ENCODE measurements around the gene PTGR3. TPM values are rescaled to one million over a fixed set of nuclear protein-coding genes. Genes with fewer than 3 reads are reported as not detected.

PTGR3 gene
- total and polyA plus RNA-seq, 2 donors (not counting 1 experiment from before 2014, with no cell fraction given): 27.5 to 30.2 TPM

- TF ChIP-seq EZH2 (IDR thresholded peaks at IDR 0.05; ENCODE audit: borderline replicate concordance, insufficient read depth, low read depth, low read length, poor library complexity, severe bottlenecking): no peak
- no peak for TF ChIP-seq CTCF (IDR thresholded peaks at IDR 0.05)
- no peak overlapping the region for H2AFZ ChIP-seq (ENCODE audit: insufficient read depth, low read depth, low read length, poor library complexity, severe bottlenecking)
- H3K4me3 ChIP-seq (ENCODE audit: control extremely low read depth in 1 of 5, extremely low read depth in 1 of 5, insufficient read depth in 1 of 5, low read depth in 2 of 5, low read length in 4 of 5): no peak overlapping the region
- no peak overlapping the region for H3K27ac Mint-ChIP-seq
- DNase-seq (no peak), ATAC-seq (ENCODE audit: low read depth) (no peak)
- no peaks in the 10 kb centered on the region for H3K9me3 Mint-ChIP-seq (ENCODE audit: insufficient read depth)
- peaks cover 7 to 13% of the 10 kb centered on the region in 2 donors for H3K4me1 ChIP-seq (ENCODE audit: control insufficient read depth in 2 of 2, insufficient read depth in 2 of 2, low read length in 2 of 2)
- H3K4me2 ChIP-seq (replicated peaks; ENCODE audit: low read depth, low read length, poor library complexity, severe bottlenecking): no peak overlapping the region
- CTCF ChIA-PET: no interaction called here
- H3K79me2 ChIP-seq (ENCODE audit: control insufficient read depth, insufficient read depth, low read length): no peaks in the 10 kb centered on the region
- peaks cover 16% of the 10 kb centered on the region for H3K4me1 Mint-ChIP-seq
- peaks cover 0 to 7% (median 0%) of the 10 kb centered on the region in 3 donors for H3K9me3 ChIP-seq (ENCODE audit: control extremely low read depth in 1 of 3, control insufficient read depth in 2 of 3, insufficient read depth in 1 of 3, low read length in 2 of 3)
- H3K9ac ChIP-seq (ENCODE audit: low read length): no peak overlapping the region
- POLR2A ChIA-PET: no interaction called here
- no peaks in the 10 kb centered on the region for H3K36me3 ChIP-seq (replicated peaks in 1 of 2; ENCODE audit: control extremely low read depth in 1 of 2, control insufficient read depth in 1 of 2, extremely low read depth in 1 of 2, insufficient read depth in 2 of 2, low read length in 1 of 2)
- peaks cover 0 to 4% (median 0%) of the 10 kb centered on the region in 4 experiments for H3K27me3 ChIP-seq (replicated peaks in 1 of 4; ENCODE audit: control extremely low read depth in 1 of 4, control insufficient read depth in 3 of 4, insufficient read depth in 4 of 4, low read length in 3 of 4)
- no peaks in the 10 kb centered on the region for H4K20me1 ChIP-seq (ENCODE audit: control insufficient read depth, insufficient read depth, low read length, poor library complexity, severe bottlenecking)
- H3K27me3 Mint-ChIP-seq: peaks cover 7% of the 10 kb centered on the region
- H3K4me3 Mint-ChIP-seq: no peak overlapping the region
- 96% methylated on average over 29 of the region's 34 CpGs for WGBS (ENCODE audit: insufficient coverage)
- intact Hi-C loops (cut with micrococcal nuclease): no loop called here
- no peak overlapping the region for H3K27ac ChIP-seq (ENCODE audit: low read length in 2 of 2)
Observed at GRCh38 chr18:75170022-75170789, 38.7 kb downstream of the PTGR3 start.

GRCh38 chr18:75169411-75169810, 39.5 kb downstream of the PTGR3 start:
- Mint-ChIP-seq H3K4me1 (peaks cover 16% of the 10 kb centered on the region), H3K27me3 (peaks cover 7% of the 10 kb centered on the region), H3K4me3 (no peak overlapping the region), H3K9me3 (ENCODE audit: insufficient read depth) (no peaks in the 10 kb centered on the region), H3K27ac (no peak overlapping the region)
- Histone ChIP-seq H3K27me3 (replicated peaks in 1 of 4; ENCODE audit: control extremely low read depth in 1 of 4, control insufficient read depth in 3 of 4, insufficient read depth in 4 of 4, low read length in 3 of 4) (peaks cover 0 to 4% (median 0%) of the 10 kb centered on the region in 4 experiments), H3K27ac (ENCODE audit: low read length in 2 of 2) (no peak overlapping the region), H3K4me1 (ENCODE audit: control insufficient read depth in 2 of 2, insufficient read depth in 2 of 2, low read length in 2 of 2) (peaks cover 7 to 13% of the 10 kb centered on the region in 2 donors), H3K4me2 (replicated peaks; ENCODE audit: low read depth, low read length, poor library complexity, severe bottlenecking) (no peak overlapping the region), H3K9me3 (ENCODE audit: control extremely low read depth in 1 of 3, control insufficient read depth in 2 of 3, insufficient read depth in 1 of 3, low read length in 2 of 3) (peaks cover 0 to 7% (median 0%) of the 10 kb centered on the region in 3 donors), H3K36me3 (replicated peaks in 1 of 2; ENCODE audit: control extremely low read depth in 1 of 2, control insufficient read depth in 1 of 2, extremely low read depth in 1 of 2, insufficient read depth in 2 of 2, low read length in 1 of 2) (no peaks in the 10 kb centered on the region), H2AFZ (ENCODE audit: insufficient read depth, low read depth, low read length, poor library complexity, severe bottlenecking) (no peak overlapping the region), H3K9ac (ENCODE audit: low read length) (no peak overlapping the region), H3K4me3 (ENCODE audit: control extremely low read depth in 1 of 5, extremely low read depth in 1 of 5, insufficient read depth in 1 of 5, low read depth in 2 of 5, low read length in 4 of 5) (no peak overlapping the region), H4K20me1 (ENCODE audit: control insufficient read depth, insufficient read depth, low read length, poor library complexity, severe bottlenecking) (no peaks in the 10 kb centered on the region), H3K79me2 (ENCODE audit: control insufficient read depth, insufficient read depth, low read length) (no peaks in the 10 kb centered on the region)
- CTCF ChIA-PET: interaction anchor here (0.9 kb wide), 1 partner anchor 194 kb away, joined by 3 read pairs; no protein-coding TSS in a partner anchor
- 98% methylated on average over 5 of the region's 9 CpGs for WGBS (ENCODE audit: insufficient coverage)
- ATAC-seq (ENCODE audit: low read depth): no peak
- no peak for DNase-seq
- TF ChIP-seq EZH2 (IDR thresholded peaks at IDR 0.05; ENCODE audit: borderline replicate concordance, insufficient read depth, low read depth, low read length, poor library complexity, severe bottlenecking) (no peak), CTCF (IDR thresholded peaks at IDR 0.05) (no peak)
- POLR2A ChIA-PET: no interaction called here
- intact Hi-C loops (cut with micrococcal nuclease): no loop called here
